Smooth muscle cell (in vitro differentiated cells): Measurements from ENCODE around the gene PDCD1. TPM values are rescaled to one million over a fixed set of nuclear protein-coding genes. Genes with fewer than 3 reads are reported as not detected.

ENCODE experiments used
- DNase-seq: peaks from one replicate; lab custom pipeline; 2025; ENCODE audit not compliant: unreplicated experiment; lab: John Stamatoyannopoulos, UW
- H2AFZ ChIP-seq: fragments of 200-600 bp; sonication (generic); 2 replicates; pipeline ENCODE4 v1.6.0; 2016; ENCODE audit warnings: antibody characterized with exemption, low read depth, mild to moderate bottlenecking
- H3F3A ChIP-seq: fragments of 200-600 bp; sonication (generic); 2 replicates; pipeline ENCODE4 v1.6.0; 2017; ENCODE audit warnings: antibody characterized with exemption, low read depth
- H3K27ac ChIP-seq: fragments of 200-600 bp; sonication (generic); 2 replicates; pipeline ENCODE4 v1.5.1; 2016; ENCODE audit warnings: low read depth, mild to moderate bottlenecking
- H3K27me3 ChIP-seq: fragments of 200-600 bp; sonication (generic); 2 replicates; pipeline ENCODE4 v1.6.1; 2016; ENCODE audit warnings: low read depth, mild to moderate bottlenecking
- H3K36me3 ChIP-seq: fragments of 200-600 bp; sonication (generic); 2 replicates; pipeline ENCODE4 v1.5.1; 2016; ENCODE audit warnings: low read depth
- H3K4me1 ChIP-seq: fragments of 200-600 bp; sonication (generic); 2 replicates; pipeline ENCODE4 v1.5.1; 2016; ENCODE audit warnings: low read depth
- H3K4me2 ChIP-seq: fragments of 200-600 bp; sonication (generic); 2 replicates; pipeline ENCODE4 v1.6.0; 2016; ENCODE audit warnings: mild to moderate bottlenecking
- H3K4me3 ChIP-seq: fragments of 200-600 bp; sonication (generic); 2 replicates; pipeline ENCODE4 v1.5.1; 2016; ENCODE audit warnings: mild to moderate bottlenecking
- H3K79me2 ChIP-seq: fragments of 200-600 bp; sonication (generic); 2 replicates; pipeline ENCODE4 v1.6.0; 2016; ENCODE audit warnings: low read depth, mild to moderate bottlenecking
- H3K9ac ChIP-seq: fragments of 200-600 bp; sonication (generic); 2 replicates; pipeline ENCODE4 v1.6.0; 2016; ENCODE audit warnings: low read depth
- H3K9me3 ChIP-seq: fragments of 200-600 bp; sonication (generic); replicated peaks from 2 replicates; pipeline ENCODE4 v1.5.1; 2016; ENCODE audit warnings: low read depth
- H4K20me1 ChIP-seq: fragments of 200-600 bp; sonication (generic); 2 replicates; pipeline ENCODE4 v1.6.0; 2016; ENCODE audit warnings: low read depth
- WGBS: methylation state at CpG from one replicate; pipeline ENCODE4 v1.1.7; 2016; ENCODE audit warnings: low lambda C conversion rate; 5-methylcytosine and 5-hydroxymethylcytosine counted together
- polyA plus RNA-seq: library from polyadenylated mRNA; unstranded; fragments of >200 nt; fragmentation: Nextera tagmentation; extraction: Ambion mirVana; gene quantifications from 2 replicates; pipeline ENCODE4 v1.2.1, GENCODE V29; 2016
- total RNA-seq: library from RNA; depleted of rRNA; stranded (reverse); fragments of >200 nt; gene quantifications from 2 replicates; pipeline ENCODE4 v1.2.3, GENCODE V29; 2014
- TF ChIP-seq, protein P1 (sequence below): fragments of 200-600 bp; sonication (generic); IDR thresholded peaks from 2 replicates; pipeline ENCODE4 v1.5.1; 2017; ENCODE audit warnings: borderline replicate concordance, mild to moderate bottlenecking, antibody characterized with exemption; ENCODE audit not compliant: insufficient read depth, poor library complexity, severe bottlenecking

The PDCD1 gene
- total and polyA plus RNA-seq, 2 experiments from 2014 or later: not detected

DNA sequence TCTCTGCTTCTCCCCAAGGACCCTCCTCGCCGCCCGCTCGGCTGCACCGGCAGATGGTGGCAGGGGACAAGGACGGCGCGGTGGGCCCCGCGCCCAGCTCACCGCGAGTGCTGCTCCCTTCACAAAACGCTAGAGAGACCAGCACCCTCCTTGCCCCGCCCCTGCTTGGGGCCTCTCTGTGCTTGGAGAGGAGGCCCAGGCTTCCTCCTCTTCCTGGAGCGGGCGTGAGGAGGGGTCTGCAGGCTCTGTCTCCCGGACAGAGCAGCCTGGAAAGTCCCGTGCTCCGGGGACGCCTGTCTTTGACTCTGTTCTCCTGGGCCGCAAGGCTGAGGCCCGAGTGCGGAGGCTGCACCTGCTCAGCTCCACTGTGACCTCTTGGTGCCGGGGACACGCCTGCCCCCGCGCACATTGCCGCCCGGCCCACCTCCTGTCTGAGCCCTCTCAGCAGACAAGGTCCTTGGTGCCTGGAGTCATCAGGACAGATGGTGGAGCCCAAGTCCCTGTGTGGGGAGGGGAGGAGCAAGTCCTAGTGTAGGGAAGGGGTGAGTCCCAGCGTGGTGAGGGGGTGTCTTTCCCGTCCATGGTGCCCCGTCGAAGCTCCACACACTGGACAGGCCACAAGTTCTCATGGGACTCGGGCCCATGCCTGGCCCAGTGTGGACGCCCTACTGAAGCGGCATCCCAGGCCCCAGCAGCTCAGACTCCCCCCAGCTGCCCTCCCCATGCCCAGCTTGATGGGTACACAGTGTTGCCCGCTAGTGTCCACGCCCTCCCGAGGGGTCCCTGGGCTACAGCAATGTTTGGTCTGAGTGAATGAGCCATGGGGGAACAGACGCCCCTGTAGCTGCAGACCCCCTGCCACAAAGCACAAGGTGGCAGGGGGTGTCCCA, 44.7 kb upstream of the PDCD1 start:
- WGBS: 95% methylated on average over 39 of the region's 40 CpGs
- no peaks in the 10 kb centered on the region for H3K36me3 ChIP-seq
- H3K4me2 ChIP-seq: no peak overlapping the region
- H3K9me3 ChIP-seq: no peaks in the 10 kb centered on the region
- no peaks in the 10 kb centered on the region for H3F3A ChIP-seq
- no peak overlapping the region for H3K4me3 ChIP-seq
- H3K27me3 ChIP-seq: no peaks in the 10 kb centered on the region
- H3K27ac ChIP-seq: no peak overlapping the region
- TF ChIP-seq, protein P1, sequence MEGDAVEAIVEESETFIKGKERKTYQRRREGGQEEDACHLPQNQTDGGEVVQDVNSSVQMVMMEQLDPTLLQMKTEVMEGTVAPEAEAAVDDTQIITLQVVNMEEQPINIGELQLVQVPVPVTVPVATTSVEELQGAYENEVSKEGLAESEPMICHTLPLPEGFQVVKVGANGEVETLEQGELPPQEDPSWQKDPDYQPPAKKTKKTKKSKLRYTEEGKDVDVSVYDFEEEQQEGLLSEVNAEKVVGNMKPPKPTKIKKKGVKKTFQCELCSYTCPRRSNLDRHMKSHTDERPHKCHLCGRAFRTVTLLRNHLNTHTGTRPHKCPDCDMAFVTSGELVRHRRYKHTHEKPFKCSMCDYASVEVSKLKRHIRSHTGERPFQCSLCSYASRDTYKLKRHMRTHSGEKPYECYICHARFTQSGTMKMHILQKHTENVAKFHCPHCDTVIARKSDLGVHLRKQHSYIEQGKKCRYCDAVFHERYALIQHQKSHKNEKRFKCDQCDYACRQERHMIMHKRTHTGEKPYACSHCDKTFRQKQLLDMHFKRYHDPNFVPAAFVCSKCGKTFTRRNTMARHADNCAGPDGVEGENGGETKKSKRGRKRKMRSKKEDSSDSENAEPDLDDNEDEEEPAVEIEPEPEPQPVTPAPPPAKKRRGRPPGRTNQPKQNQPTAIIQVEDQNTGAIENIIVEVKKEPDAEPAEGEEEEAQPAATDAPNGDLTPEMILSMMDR: no peak
- H2AFZ ChIP-seq: no peak overlapping the region
- DNase-seq: no peak
- peaks cover 5% of the 10 kb centered on the region for H4K20me1 ChIP-seq
- H3K4me1 ChIP-seq: peaks cover 7% of the 10 kb centered on the region
- no peak overlapping the region for H3K9ac ChIP-seq
- H3K79me2 ChIP-seq: no peaks in the 10 kb centered on the region

DNA sequence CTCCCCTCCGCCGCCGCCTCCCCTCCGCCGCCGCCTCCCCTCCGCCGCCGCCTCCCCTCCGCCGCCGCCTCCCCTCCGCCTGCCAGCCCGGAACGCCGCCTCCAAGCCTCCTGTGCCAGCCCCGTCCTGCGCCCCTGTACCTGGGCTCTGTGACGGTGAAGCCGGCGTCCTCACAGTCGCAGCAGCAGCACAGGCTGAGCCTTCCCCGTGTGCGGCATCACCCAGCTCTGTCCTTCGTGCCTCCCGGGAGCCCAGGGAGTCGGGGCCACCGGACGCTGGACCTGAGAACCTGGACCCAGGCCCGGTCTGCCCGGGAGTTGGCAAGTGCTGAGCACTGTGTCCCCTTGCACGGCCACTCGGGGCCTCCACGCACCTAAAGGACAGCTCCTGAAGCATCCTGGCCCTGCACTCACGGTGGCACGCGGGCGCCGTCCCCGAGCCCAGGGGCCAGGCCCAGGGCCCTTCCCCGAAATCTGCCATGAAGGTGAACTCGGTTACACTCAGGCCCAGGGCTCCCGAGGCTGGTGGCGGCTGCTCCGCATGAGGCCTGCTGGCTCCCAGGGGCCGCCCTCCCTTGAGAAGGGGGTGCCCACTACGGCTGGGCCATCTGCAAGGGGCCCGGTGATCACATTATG, 43.8 kb upstream of the PDCD1 start:
- TF ChIP-seq, protein P1: no peak
- Histone ChIP-seq H3K36me3 (no peaks in the 10 kb centered on the region), H2AFZ (no peak overlapping the region), H3K9me3 (no peaks in the 10 kb centered on the region), H3K4me2 (peak overlapping the region; percentile 81), H4K20me1 (peaks cover 5% of the 10 kb centered on the region), H3K9ac (no peak overlapping the region), H3K4me1 (peaks cover 7% of the 10 kb centered on the region), H3K4me3 (peak overlapping the region; percentile 37), H3K27ac (no peak overlapping the region), H3K79me2 (no peaks in the 10 kb centered on the region), H3F3A (no peaks in the 10 kb centered on the region), H3K27me3 (no peaks in the 10 kb centered on the region)
- no peak for DNase-seq
- 60% methylated on average over 36 of the region's 48 CpGs for WGBS

DNA sequence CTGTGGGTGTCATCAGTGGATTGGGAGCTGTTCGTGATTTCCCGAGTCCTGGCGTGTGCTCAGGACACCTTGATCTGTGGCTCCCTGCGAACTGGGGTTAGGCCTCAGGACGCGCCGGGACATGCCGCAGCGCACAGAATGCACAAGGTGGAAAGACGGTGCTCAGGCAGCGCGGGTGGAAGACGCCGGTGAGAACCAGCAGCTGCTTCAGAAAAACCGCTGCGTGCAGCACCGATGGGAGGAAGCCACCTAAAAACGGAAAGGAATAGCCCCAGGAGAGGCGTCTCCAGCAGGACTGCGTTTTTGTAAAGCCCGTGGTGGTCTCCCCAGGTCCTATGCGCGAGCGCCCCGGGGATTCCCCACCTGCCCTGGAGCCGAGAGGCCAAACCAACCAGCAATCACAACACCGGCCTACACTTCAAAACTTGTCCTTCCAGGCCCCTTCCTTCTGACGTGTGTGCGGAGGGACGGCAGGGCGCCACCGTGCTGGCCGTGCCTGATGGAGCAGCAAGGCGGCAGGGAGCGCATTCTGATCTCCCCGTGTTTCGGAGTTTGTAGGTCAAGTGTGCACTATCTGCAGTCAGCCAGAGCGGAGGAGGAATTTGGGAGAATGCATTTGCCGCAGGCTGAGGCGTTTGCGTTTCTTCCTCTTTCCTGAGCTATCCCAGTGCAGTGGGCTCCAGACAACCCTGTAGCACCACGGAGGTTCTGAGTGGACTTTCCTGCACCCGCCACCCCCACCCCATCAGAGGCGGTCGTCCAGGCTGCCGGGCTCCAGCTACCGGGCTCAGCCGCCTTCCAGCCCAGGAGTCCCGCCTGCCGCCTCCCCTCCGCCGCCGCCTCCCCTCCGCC, 43.0 kb upstream of the PDCD1 start:
- Histone ChIP-seq H3K36me3 (no peaks in the 10 kb centered on the region), H3K9me3 (no peaks in the 10 kb centered on the region), H4K20me1 (peaks cover 5% of the 10 kb centered on the region), H3K79me2 (no peaks in the 10 kb centered on the region), H3K27me3 (no peaks in the 10 kb centered on the region), H3K4me2 (peak overlapping the region; percentile 81), H3K27ac (no peak overlapping the region), H3K9ac (no peak overlapping the region), H3K4me1 (peaks cover 7% of the 10 kb centered on the region), H3K4me3 (peak overlapping the region; percentile 37), H3F3A (no peaks in the 10 kb centered on the region), H2AFZ (no peak overlapping the region)
- no peak for DNase-seq
- TF ChIP-seq, protein P1: no peak
- 42% methylated on average over 40 of the region's 54 CpGs for WGBS
